ENCODE measurements around the gene ZNF14.

The ZNF14 gene

DNA sequence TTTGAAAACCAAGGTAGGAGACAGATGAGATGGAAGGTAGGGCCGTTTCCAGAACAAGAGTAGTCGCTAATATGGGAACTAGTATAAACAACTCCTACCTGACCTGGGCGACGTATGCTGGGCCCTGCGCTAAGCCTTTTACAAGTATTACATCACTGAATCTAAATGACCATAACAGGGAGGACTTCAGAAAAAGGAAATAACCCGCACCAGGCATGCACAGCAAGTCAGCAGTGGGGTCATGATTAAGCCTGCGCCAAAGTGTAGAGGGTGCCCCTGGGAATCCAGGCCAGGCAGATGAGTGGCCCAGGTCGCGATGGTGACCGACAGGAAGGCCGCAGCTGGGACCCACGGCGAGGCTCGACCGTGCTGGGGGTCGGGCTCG, 70.0 kb downstream of the ZNF14 start:
- in situ Hi-C loops (cut with HindIII; ENCODE audit: low pct_ligation_motif_present, low pct_unique_long_range_greater_than_20kb, low sequenced_read_pairs), result no loop called here
- DNase-seq, result no peak

DNA sequence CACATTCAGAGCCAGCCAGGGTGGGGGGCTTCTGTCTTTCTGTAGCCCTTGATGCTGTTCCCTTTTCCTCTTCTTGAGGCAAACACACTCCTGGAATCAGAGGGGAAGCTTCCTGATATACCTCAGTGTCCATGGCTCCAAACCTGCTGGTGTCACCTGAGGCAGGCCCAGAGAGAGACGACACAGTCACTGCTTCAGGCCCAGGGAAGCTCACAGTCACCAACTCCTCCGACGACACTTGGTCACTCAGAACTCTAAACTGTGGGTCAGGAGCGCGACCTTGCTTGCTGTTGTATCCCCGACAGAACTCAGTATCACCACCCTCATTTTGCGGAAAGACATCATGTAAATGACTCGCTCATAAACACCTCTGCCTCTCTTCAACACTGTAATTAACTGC, 70.6 kb downstream of the ZNF14 start:
- in situ Hi-C loops (cut with HindIII; ENCODE audit: low pct_ligation_motif_present, low pct_unique_long_range_greater_than_20kb, low sequenced_read_pairs), result no loop called here
- no peak for DNase-seq

DNA sequence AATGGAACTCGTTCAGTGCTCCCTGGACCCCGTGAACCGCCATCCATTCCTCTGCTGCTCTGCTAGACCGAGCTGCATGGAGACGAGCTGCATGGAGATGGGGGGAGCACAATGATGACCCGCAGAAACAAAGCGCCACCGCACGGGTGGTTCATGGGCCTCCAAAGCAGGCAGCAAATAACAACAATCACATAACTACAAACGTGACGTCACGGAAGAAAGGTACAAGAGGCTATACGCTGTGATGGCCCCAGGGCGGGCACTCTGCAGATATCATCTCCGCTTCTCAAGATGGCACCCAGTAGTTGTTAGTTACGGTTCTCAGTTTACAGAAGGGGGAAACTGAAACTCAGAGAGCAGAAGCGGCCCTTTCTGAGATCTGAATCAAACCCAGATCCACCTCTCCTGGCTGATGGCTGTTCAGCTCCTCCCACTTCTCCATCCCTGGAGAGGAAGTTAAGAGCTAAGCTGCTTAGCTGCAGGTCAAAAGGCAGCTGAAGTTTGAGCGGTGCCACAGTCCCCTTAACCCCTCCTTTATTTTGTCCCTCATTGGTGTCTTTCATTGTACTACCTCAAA, 71.1 kb downstream of the ZNF14 start:
- in situ Hi-C loops (cut with HindIII; ENCODE audit: low pct_ligation_motif_present, low pct_unique_long_range_greater_than_20kb, low sequenced_read_pairs), result no loop called here
- no peak for DNase-seq

DNA sequence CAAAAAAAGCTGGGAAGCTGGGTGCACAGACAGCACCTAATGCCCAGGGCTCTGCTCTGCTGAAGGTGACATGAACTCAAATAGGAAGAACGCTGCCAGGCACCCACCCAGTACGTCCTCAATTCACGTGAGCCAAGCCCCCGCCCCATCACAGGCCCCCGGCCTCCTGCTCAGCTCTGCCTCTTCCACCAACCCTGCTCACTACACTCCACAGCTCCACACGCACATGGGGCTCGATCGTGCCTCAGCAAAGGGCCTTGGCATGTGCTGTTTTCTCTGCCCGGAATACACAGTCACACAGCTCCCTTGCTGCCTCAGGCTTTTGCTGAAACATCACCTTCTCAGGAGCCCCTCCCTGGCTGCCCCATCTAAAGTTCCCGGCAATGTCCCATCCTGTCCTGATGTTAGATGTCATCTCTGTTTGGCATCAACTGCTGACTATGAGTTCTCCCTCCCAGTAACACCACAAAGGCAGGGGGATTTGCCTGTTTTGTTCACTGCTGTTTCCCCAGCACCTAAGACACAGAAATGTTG, 71.7 kb downstream of the ZNF14 start:
- in situ Hi-C loops (cut with HindIII; ENCODE audit: low pct_ligation_motif_present, low pct_unique_long_range_greater_than_20kb, low sequenced_read_pairs), result no loop called here
- DNase-seq, result no peak
